PC-3 (cell line): ENCODE data around the gene GPR108. TPM values are rescaled to one million over a fixed set of nuclear protein-coding genes. Genes with fewer than 3 reads are reported as not detected.

ENCODE experiments used
- ATAC-seq: fragments of 200-7000 bp; cut with Tn5 transposase; 2 replicates; pipeline ENCODE4 v1.9.1; 2020; ENCODE audit warnings: mild to moderate bottlenecking, moderate library complexity
- Bru-seq: library from RNA; stranded (reverse); fragments of 400-500 nt; gene quantifications from one replicate; lab custom pipeline; 2021; lab: Mats Ljungman, UMichigan
- BruChase-seq, 2 experiments: library from RNA; stranded (reverse); fragments of 400-500 nt; gene quantifications; one replicate each; lab custom pipeline; 2021; lab: Mats Ljungman, UMichigan
- BruUV-seq: library from RNA; stranded (reverse); fragments of 400-500 nt; replicated peaks from 2 replicates; lab custom pipeline; 2021; lab: Mats Ljungman, UMichigan
- CTCF ChIA-PET: fragments of 300-600 bp; sonication (Branson Sonifier 250); formaldehyde crosslinking; loops from one replicate; lab custom pipeline; 2022; ENCODE audit warnings: antibody characterized with exemption; lab: Charles Lee
- POLR2A ChIA-PET: fragments of 300-600 bp; sonication (Branson Sonifier 250); formaldehyde crosslinking; loops from one replicate; lab custom pipeline; 2022; ENCODE audit warnings: antibody characterized with exemption; ENCODE audit not compliant: unreplicated experiment; lab: Charles Lee
- DNase-seq: peaks from one replicate; pipeline ENCODE4 v3.0.0-alpha.2; 2015
- H2AFZ ChIP-seq: fragments of 300-600 bp; sonication (generic); 2 replicates; pipeline ENCODE4 v1.6.0; 2016; ENCODE audit warnings: antibody characterized with exemption, low read length
- H3F3A ChIP-seq: fragments of 300-600 bp; sonication (generic); one replicate; pipeline ENCODE4 v1.6.0; 2017; ENCODE audit warnings: antibody characterized with exemption, low read length, control low read depth, mild to moderate bottlenecking; ENCODE audit not compliant: unreplicated experiment
- H3K27ac ChIP-seq: fragments of 300-600 bp; sonication (generic); 2 replicates; pipeline ENCODE4 v1.5.1; 2016; ENCODE audit warnings: mild to moderate bottlenecking, low read length
- H3K27me3 ChIP-seq: fragments of 300-600 bp; sonication (generic); 2 replicates; pipeline ENCODE4 v1.6.1; 2016; ENCODE audit warnings: low read length, mixed read lengths
- H3K36me3 ChIP-seq: fragments of 300-600 bp; sonication (generic); 2 replicates; pipeline ENCODE4 v1.6.1; 2016; ENCODE audit warnings: low read depth, mixed run types, low read length, mixed read lengths
- H3K4me1 ChIP-seq: fragments of 300-600 bp; sonication (generic); 2 replicates; pipeline ENCODE4 v1.5.1; 2016; ENCODE audit warnings: low read length; ENCODE audit not compliant: insufficient read depth
- H3K4me2 ChIP-seq: fragments of 300-600 bp; sonication (generic); 2 replicates; pipeline ENCODE4 v1.6.0; 2016; ENCODE audit warnings: low read length
- H3K4me3 ChIP-seq: fragments of 300-600 bp; sonication (generic); 2 replicates; pipeline ENCODE4 v1.5.1; 2016; ENCODE audit warnings: mild to moderate bottlenecking, low read length, mixed read lengths
- H3K79me2 ChIP-seq: fragments of 300-600 bp; sonication (generic); 2 replicates; pipeline ENCODE4 v1.6.1; 2017; ENCODE audit warnings: low read length, mixed read lengths
- H3K9ac ChIP-seq: fragments of 300-600 bp; sonication (generic); 2 replicates; pipeline ENCODE4 v1.6.0; 2016; ENCODE audit warnings: mild to moderate bottlenecking, low read length
- H3K9me2 ChIP-seq: fragments of 300-600 bp; sonication (generic); replicated peaks from 2 replicates; pipeline ENCODE4 v1.6.1; 2016; ENCODE audit warnings: mixed run types, low read length, mixed read lengths
- H3K9me3 ChIP-seq: fragments of 300-600 bp; sonication (generic); 2 replicates; pipeline ENCODE4 v1.6.1; 2016; ENCODE audit warnings: low read length, mixed read lengths
- H4K20me1 ChIP-seq: fragments of 300-600 bp; sonication (generic); 2 replicates; pipeline ENCODE4 v1.6.1; 2016; ENCODE audit warnings: low read length, mixed read lengths
- EZH2 ChIP-seq: fragments of 300-600 bp; sonication (generic); IDR thresholded peaks from one replicate; pipeline ENCODE4 v1.6.1; 2017; ENCODE audit warnings: antibody characterized with exemption, mild to moderate bottlenecking, low read length; ENCODE audit not compliant: unreplicated experiment
- EZH2phosphoT487 ChIP-seq: fragments of 300-600 bp; sonication (generic); IDR thresholded peaks from 2 replicates; pipeline ENCODE4 v1.6.1; 2018; ENCODE audit warnings: mild to moderate bottlenecking, antibody characterized with exemption, low read length, borderline replicate concordance
- intact Hi-C: fragments of 100-400 bp; cut with micrococcal nuclease; formaldehyde crosslinking; loops from 2 replicates; pipeline ENCODE4 v1.9.0; 2023
- long read RNA-seq: library from polyadenylated mRNA; unstranded; transcript quantifications from one replicate; pipeline ENCODE4 v2.0.0, GENCODE V29; 2021; ENCODE audit not compliant: unreplicated experiment
- total RNA-seq: library from RNA; depleted of rRNA; stranded (reverse); fragments of >200 nt; gene quantifications from 2 replicates; pipeline ENCODE4 v1.2.3, GENCODE V29; 2014; rRNA removed
- TF ChIP-seq, protein P1 (sequence below): fragments of 300-600 bp; sonication (generic); conservative IDR thresholded peaks from 2 replicates; pipeline ENCODE4 v1.5.1; 2017; ENCODE audit warnings: antibody characterized with exemption, low read depth, mild to moderate bottlenecking, low read length

GPR108 gene
- 59.0 and 78.7 TPM in 2 replicates for total RNA-seq
- percentile 69 among the genes with signal in this experiment for Bru-seq, nascent RNA
- BruChase-seq, experiment 1, labeled RNA remaining after a 6-hour chase, result percentile 88 among the genes with signal in this experiment
- percentile 79 among the genes with signal in this experiment for BruChase-seq, experiment 2, labeled RNA remaining after a 2-hour chase
- long read RNA-seq, transcript GPR108-202 (18 exons, 2,009 nt), result minor isoform, 16 of 291 reads
- long read RNA-seq, transcript GPR108-201 (18 exons, 2,057 nt), result major isoform, 187 of 291 reads
- long read RNA-seq, partial matches to known transcripts, result 26 of 291 reads
- long read RNA-seq, other reads (novel, unspliced or antisense), result 58 of 291 reads

DNA sequence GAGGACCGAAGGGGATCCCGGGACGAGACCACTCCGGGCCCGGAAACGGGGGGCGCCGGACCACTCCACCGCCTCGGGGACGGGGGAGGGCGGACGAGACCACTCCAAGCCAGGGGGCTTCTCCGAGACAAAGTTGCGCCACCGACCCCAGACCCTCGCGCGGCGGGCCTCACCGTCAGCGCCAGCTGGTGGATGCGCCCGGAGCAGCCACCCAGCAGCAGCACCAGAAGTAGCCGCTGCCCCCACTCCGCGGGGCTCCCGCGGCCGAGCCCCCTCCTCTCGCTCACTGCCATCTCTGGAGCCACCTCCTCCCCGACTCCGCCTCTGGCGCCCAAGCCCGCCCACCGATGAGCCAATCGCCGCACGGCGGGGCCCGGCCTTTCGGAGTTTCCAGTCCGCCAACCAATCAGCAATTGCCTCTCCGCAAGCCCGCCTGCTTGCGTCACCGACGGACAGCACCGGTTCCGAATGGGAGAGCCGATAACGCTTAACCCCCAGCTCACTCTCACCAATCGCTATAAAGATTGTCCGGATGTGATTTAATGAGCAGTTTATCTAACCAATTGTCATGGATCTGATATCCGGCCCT, at the start of gene GPR108:
Gene GPR108, minus strand, starts transcription at position 297 of the 589 bp plus-strand sequence. Its CDS starts 4 bp downstream, at position 293.
- TF ChIP-seq, protein P1, sequence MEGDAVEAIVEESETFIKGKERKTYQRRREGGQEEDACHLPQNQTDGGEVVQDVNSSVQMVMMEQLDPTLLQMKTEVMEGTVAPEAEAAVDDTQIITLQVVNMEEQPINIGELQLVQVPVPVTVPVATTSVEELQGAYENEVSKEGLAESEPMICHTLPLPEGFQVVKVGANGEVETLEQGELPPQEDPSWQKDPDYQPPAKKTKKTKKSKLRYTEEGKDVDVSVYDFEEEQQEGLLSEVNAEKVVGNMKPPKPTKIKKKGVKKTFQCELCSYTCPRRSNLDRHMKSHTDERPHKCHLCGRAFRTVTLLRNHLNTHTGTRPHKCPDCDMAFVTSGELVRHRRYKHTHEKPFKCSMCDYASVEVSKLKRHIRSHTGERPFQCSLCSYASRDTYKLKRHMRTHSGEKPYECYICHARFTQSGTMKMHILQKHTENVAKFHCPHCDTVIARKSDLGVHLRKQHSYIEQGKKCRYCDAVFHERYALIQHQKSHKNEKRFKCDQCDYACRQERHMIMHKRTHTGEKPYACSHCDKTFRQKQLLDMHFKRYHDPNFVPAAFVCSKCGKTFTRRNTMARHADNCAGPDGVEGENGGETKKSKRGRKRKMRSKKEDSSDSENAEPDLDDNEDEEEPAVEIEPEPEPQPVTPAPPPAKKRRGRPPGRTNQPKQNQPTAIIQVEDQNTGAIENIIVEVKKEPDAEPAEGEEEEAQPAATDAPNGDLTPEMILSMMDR, result no peak
- TF ChIP-seq EZH2phosphoT487 (no peak), EZH2 (no peak)
- intact Hi-C loops, result loop anchor here (1.0 to 5.0 kb wide), 3 partner anchors 30 to 221 kb away; partner anchors contain the start of gene SH2D3A
- peaks cover 40% of the 10 kb centered on the region for H3K79me2 ChIP-seq
- CTCF ChIA-PET, result interaction anchor here (0.6 to 2.3 kb wide), 4 partner anchors 125 to 284 kb away, joined by 6 to 40 read pairs (median 8); no protein-coding TSS in a partner anchor
- H3F3A ChIP-seq, result no peaks in the 10 kb centered on the region
- no peaks in the 10 kb centered on the region for H3K36me3 ChIP-seq
- H3K9me3 ChIP-seq, result no peaks in the 10 kb centered on the region
- peak within 1 kb of the TSS; percentile 95 for H3K4me2 ChIP-seq
- BruUV-seq, result no TSS peak
- peak; percentile 68 for DNase-seq
- H3K9me2 ChIP-seq, result no peaks in the 10 kb centered on the region
- H3K9ac ChIP-seq, result peak within 1 kb of the TSS; percentile 80
- H2AFZ ChIP-seq, result peak within 1 kb of the TSS; percentile 96
- POLR2A ChIA-PET, result no interaction called here
- peak within 1 kb of the TSS; percentile 50 for H3K27ac ChIP-seq
- H3K4me3 ChIP-seq, result peak within 1 kb of the TSS; percentile 83
- no peaks in the 10 kb centered on the region for H4K20me1 ChIP-seq
- H3K4me1 ChIP-seq, result peaks cover 28% of the 10 kb centered on the region
- H3K27me3 ChIP-seq, result no peaks in the 10 kb centered on the region
- ATAC-seq, result peak; percentile 65

DNA sequence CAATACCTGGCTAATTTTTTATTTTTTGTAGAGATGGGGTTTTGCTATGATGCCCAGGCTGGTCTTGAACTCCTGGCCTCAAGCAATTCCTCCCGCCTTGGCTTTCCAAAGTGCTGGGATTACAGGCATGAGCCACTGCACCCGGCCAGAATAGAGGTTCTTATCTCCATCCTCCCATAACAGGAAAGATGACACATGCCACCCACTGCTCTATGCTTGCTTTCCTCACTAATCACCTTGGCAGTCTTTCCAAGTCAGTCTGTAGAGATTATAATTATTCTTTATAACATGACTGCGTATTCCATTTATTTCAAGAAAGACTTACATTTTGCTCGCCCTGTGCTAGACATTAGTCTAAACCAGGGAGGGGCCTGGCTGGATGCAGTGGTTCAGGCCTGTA, 41.8 kb upstream of the GPR108 start:
- ChIA-PET CTCF (no interaction called here), POLR2A (no interaction called here)
- H3K27me3 ChIP-seq, result no peaks in the 10 kb centered on the region
- H3K4me1 ChIP-seq, result no peaks in the 10 kb centered on the region
- no peak overlapping the region for H2AFZ ChIP-seq
- H3K27ac ChIP-seq, result no peak overlapping the region
- intact Hi-C loops, result no loop called here
- ATAC-seq (no peak), DNase-seq (no peak)
- TF ChIP-seq EZH2phosphoT487 (no peak), EZH2 (no peak)
- TF ChIP-seq, protein P1, result no peak
- no peak overlapping the region for H3K4me2 ChIP-seq
- no peaks in the 10 kb centered on the region for H4K20me1 ChIP-seq
- no TSS peak for BruUV-seq
- H3K9me3 ChIP-seq, result no peaks in the 10 kb centered on the region
- no peak overlapping the region for H3K9ac ChIP-seq
- H3K79me2 ChIP-seq, result no peaks in the 10 kb centered on the region
- no peaks in the 10 kb centered on the region for H3F3A ChIP-seq
- no peak overlapping the region for H3K4me3 ChIP-seq
- no peaks in the 10 kb centered on the region for H3K36me3 ChIP-seq
- H3K9me2 ChIP-seq, result no peaks in the 10 kb centered on the region
